DOHH2 (cell line): Measurements from ENCODE around the gene KCNJ4.

Source experiments
- H3F3A ChIP-seq: fragments of 200-600 bp; sonication (generic), shearing (Covaris generic); 2 replicates; pipeline ENCODE4 v1.6.0; 2016; ENCODE audit warnings: antibody characterized with exemption, mild to moderate bottlenecking; ENCODE audit not compliant: control insufficient read depth, insufficient read depth
- H3K27ac ChIP-seq: fragments of 200-600 bp; sonication (generic); 2 replicates; pipeline ENCODE4 v1.5.1; 2014; ENCODE audit warnings: low read depth, mild to moderate bottlenecking, low read length, moderate library complexity
- H3K27me3 ChIP-seq: fragments of 200-600 bp; sonication (generic); 2 replicates; pipeline ENCODE4 v1.6.1; 2014; ENCODE audit warnings: mild to moderate bottlenecking, low read length, mixed read lengths; ENCODE audit not compliant: control insufficient read depth
- H3K36me3 ChIP-seq: fragments of 200-600 bp; sonication (generic); 2 replicates; pipeline ENCODE4 v1.6.1; 2014; ENCODE audit warnings: mild to moderate bottlenecking, low read length, moderate library complexity, mixed read lengths; ENCODE audit not compliant: control insufficient read depth
- H3K4me1 ChIP-seq: fragments of 200-600 bp; sonication (generic); 2 replicates; pipeline ENCODE4 v1.6.1; 2014; ENCODE audit warnings: mild to moderate bottlenecking, low read length, mixed read lengths; ENCODE audit not compliant: control insufficient read depth
- H3K4me2 ChIP-seq: fragments of 200-600 bp; sonication (generic); 2 replicates; pipeline ENCODE4 v1.6.0; 2014; ENCODE audit warnings: mild to moderate bottlenecking, low read length, moderate library complexity
- H3K4me3 ChIP-seq: fragments of 200-600 bp; sonication (generic); 2 replicates; pipeline ENCODE4 v1.5.1; 2014; ENCODE audit warnings: mild to moderate bottlenecking, low read length, mixed read lengths
- H3K79me2 ChIP-seq: fragments of 200-600 bp; sonication (generic); 2 replicates; pipeline ENCODE4 v1.6.1; 2014; ENCODE audit warnings: mild to moderate bottlenecking, low read length, mixed read lengths; ENCODE audit not compliant: control insufficient read depth
- H3K9me2 ChIP-seq: fragments of 200-600 bp; sonication (generic); replicated peaks from 2 replicates; pipeline ENCODE4 v1.6.1; 2014; ENCODE audit warnings: mild to moderate bottlenecking, low read length, mixed read lengths; ENCODE audit not compliant: control insufficient read depth
- H3K9me3 ChIP-seq: fragments of 200-600 bp; sonication (generic); 2 replicates; pipeline ENCODE4 v1.6.1; 2014; ENCODE audit warnings: antibody characterized with exemption, low read length, mixed read lengths; ENCODE audit not compliant: control insufficient read depth, insufficient read depth
- H4K20me1 ChIP-seq: fragments of 200-600 bp; sonication (generic); 2 replicates; pipeline ENCODE4 v1.6.0; 2014; ENCODE audit warnings: low read depth, mild to moderate bottlenecking, antibody characterized with exemption, low read length, moderate library complexity; ENCODE audit not compliant: control insufficient read depth, insufficient read depth
- EZH2phosphoT487 ChIP-seq: fragments of 200-600 bp; sonication (generic); IDR thresholded peaks from 2 replicates; pipeline ENCODE4 v1.6.1; 2017; ENCODE audit warnings: borderline replicate concordance, mild to moderate bottlenecking, antibody characterized with exemption, low read length, moderate library complexity, mixed read lengths
- TF ChIP-seq, protein P1 (sequence below): fragments of 200-600 bp; sonication (generic); IDR thresholded peaks from one replicate; pipeline ENCODE4 v1.5.1; 2014; ENCODE audit warnings: antibody characterized with exemption, mild to moderate bottlenecking, low read depth, low read length; ENCODE audit not compliant: poor library complexity, severe bottlenecking

The KCNJ4 gene

DNA sequence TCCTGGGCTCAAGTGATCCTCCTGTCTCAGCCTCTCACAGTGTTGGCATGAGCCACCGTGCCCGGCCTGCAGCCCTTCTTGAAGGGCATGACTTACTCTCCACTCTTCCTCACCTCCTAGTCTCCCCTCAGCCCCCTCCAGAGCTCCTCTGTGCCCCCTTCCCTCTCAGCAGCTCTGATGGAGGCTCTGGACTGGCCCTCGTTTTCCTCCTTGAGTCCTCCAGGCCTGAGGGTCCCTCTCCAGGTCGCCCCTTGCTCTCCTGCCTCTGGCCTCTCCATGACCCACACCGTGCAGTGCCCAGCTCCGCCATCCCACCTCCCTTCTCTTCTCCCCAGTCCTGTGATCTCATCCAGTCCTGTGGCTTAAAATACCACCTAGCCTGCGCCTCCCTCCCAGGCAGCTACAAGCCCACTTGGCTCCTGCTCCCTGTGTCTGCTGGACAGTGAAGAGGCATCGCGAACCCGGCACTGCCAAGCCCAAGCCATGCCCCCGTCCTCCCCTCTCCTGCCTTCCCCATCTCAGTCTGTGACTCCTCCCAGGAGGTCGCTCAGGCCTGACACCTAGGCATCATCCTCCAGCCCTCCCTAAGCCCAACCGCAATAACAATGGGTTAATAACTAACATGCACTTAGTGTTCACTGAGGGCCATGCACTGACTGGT, 11.9 kb downstream of the KCNJ4 start:
- no peaks in the 10 kb centered on the region for H3K9me2 ChIP-seq
- no peak overlapping the region for H3K4me3 ChIP-seq
- no peaks in the 10 kb centered on the region for H3K4me1 ChIP-seq
- H3K27me3 ChIP-seq, result peaks cover 12% of the 10 kb centered on the region
- H4K20me1 ChIP-seq, result no peaks in the 10 kb centered on the region
- H3K4me2 ChIP-seq, result no peak overlapping the region
- H3K79me2 ChIP-seq, result no peaks in the 10 kb centered on the region
- TF ChIP-seq EZH2phosphoT487, result no peak
- TF ChIP-seq, protein P1, sequence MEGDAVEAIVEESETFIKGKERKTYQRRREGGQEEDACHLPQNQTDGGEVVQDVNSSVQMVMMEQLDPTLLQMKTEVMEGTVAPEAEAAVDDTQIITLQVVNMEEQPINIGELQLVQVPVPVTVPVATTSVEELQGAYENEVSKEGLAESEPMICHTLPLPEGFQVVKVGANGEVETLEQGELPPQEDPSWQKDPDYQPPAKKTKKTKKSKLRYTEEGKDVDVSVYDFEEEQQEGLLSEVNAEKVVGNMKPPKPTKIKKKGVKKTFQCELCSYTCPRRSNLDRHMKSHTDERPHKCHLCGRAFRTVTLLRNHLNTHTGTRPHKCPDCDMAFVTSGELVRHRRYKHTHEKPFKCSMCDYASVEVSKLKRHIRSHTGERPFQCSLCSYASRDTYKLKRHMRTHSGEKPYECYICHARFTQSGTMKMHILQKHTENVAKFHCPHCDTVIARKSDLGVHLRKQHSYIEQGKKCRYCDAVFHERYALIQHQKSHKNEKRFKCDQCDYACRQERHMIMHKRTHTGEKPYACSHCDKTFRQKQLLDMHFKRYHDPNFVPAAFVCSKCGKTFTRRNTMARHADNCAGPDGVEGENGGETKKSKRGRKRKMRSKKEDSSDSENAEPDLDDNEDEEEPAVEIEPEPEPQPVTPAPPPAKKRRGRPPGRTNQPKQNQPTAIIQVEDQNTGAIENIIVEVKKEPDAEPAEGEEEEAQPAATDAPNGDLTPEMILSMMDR, result no peak
- no peaks in the 10 kb centered on the region for H3F3A ChIP-seq
- no peaks in the 10 kb centered on the region for H3K36me3 ChIP-seq
- H3K27ac ChIP-seq, result no peak overlapping the region
- H3K9me3 ChIP-seq, result no peaks in the 10 kb centered on the region

DNA sequence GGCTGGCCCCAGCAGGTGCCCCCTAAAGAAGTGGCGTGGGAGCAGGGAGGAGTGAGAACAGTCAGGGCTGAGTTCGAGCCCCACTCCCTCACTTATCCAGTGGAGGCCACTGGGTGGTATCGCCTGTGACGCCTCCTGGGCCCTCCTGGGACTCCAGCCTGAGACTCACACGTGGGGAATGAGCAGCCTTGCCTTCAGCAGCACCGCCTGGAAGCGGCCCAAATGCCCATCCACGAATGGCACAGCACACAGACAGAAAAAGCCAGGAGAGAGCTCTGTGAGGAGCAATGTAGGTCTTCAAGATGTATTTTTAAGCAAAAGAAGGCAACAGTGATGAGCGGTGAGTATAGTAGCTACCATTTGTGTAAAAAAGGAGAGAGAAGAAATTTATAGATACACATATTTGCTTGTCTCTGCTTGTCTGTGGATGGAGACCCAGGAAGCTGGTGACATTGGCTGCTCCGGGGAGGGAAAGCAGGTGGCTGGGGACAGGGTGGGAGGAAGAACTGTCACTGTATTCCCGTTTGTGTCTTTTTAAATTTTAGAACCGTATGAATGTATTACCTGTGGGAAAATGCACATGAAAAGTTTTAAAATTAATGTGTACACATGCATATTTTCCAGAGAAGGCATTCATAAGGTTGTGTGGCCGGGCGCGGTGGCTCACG, 13.2 kb downstream of the KCNJ4 start:
- Histone ChIP-seq H3F3A (no peaks in the 10 kb centered on the region), H3K4me2 (no peak overlapping the region), H3K4me1 (no peaks in the 10 kb centered on the region), H4K20me1 (no peaks in the 10 kb centered on the region), H3K36me3 (no peaks in the 10 kb centered on the region), H3K4me3 (no peak overlapping the region), H3K9me2 (no peaks in the 10 kb centered on the region), H3K27ac (no peak overlapping the region), H3K79me2 (no peaks in the 10 kb centered on the region), H3K27me3 (peaks cover 12% of the 10 kb centered on the region), H3K9me3 (no peaks in the 10 kb centered on the region)
- TF ChIP-seq, protein P1, result no peak
- no peak for TF ChIP-seq EZH2phosphoT487

DNA sequence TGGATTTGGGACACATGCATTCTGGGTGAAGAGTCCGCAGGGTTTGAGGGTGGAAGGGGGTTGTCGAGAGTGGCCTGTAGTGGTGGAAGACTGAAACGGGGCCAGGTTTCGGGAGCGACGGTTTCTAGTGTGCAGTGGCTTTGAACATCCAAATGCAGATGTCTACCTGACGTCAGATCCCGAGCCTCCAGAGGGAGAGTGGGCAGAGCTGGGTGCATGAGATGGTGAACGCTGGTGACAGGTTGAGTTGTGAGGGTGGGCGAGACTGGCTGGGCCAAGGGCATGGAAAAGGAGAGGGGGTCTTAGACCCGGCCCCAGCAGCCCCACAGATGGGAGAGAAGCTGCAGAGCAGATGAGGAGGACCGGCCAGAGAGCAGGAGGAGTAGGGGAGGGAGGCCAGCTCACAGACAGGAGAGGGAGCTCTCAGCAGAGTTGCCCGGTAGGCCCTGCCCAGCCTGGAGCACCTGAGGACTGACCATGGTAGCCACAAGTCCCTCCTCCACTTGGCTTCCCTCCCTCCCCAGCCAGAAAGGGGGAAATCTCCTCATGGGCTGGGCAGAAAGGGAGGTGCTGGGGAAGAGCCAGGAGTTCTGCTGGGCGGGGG, 14.2 kb downstream of the KCNJ4 start:
- H3K27ac ChIP-seq, result no peak overlapping the region
- TF ChIP-seq EZH2phosphoT487, result no peak
- TF ChIP-seq, protein P1, result no peak
- no peaks in the 10 kb centered on the region for H3K9me2 ChIP-seq

More for the DNA sequence above, 14.2 kb downstream of the KCNJ4 start:
- no peaks in the 10 kb centered on the region for H3F3A ChIP-seq
- no peaks in the 10 kb centered on the region for H4K20me1 ChIP-seq
- H3K27me3 ChIP-seq, result peaks cover 12% of the 10 kb centered on the region
- H3K4me1 ChIP-seq, result no peaks in the 10 kb centered on the region
- no peaks in the 10 kb centered on the region for H3K36me3 ChIP-seq
- no peaks in the 10 kb centered on the region for H3K79me2 ChIP-seq
- H3K9me3 ChIP-seq, result no peaks in the 10 kb centered on the region
- H3K4me3 ChIP-seq, result no peak overlapping the region
- H3K4me2 ChIP-seq, result no peak overlapping the region
